ENCODE results near the gene ENTPD6.
A peak's percentile ranks its signal among the peaks of the same experiment; 100 is the strongest.

The ENTPD6 gene

DNA sequence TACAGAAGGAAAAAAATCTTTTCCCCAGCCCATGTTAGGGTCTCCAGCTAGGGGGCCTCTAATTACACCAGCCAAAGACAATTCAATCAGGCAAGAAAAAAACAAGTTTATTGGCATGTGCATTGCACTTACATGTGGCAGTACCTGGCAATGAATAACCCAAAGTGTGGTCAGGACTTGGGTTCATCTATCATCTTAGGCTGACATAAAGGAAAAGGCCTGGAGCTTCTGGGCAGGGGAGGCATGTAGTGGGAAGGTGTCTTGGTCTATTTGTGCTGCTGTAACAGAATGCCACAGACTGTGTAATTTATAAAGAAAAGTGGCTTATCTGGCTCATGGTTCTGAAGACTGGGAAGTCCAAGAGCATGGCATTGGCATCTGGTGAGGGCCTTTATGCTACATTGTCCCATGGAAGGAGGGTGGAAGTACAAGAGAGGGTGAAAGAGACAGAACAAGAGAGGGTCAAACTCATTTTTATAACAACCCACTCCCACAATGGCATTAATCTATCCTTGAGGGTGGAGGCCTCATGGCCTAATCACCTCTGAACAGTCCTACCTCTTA is 48.0 kb downstream of the ENTPD6 start:
- Histone ChIP-seq H3K4me1 (ENCODE audit: control insufficient read depth, low read length) (peaks cover 39% of the 10 kb centered on the region), H3K4me3 (ENCODE audit: low read length) (no peak overlapping the region), H4K20me1 (ENCODE audit: control insufficient read depth, insufficient read depth, low read depth, low read length) (no peaks in the 10 kb centered on the region), H3F3A (ENCODE audit: control insufficient read depth, insufficient read depth) (0 out of 2 replicates have a peak, but pooled peaks cover 5% of the 10 kb centered on the region), H3K27me3 (ENCODE audit: control insufficient read depth, low read length) (peaks cover 17% of the 10 kb centered on the region), H3K27ac (ENCODE audit: low read depth, low read length) (no peak overlapping the region), H3K4me2 (ENCODE audit: low read length) (no peak overlapping the region), H3K79me2 (ENCODE audit: control insufficient read depth, low read length) (peaks cover 4% of the 10 kb centered on the region), H3K9me2 (replicated peaks; ENCODE audit: control insufficient read depth, low read length) (no peaks in the 10 kb centered on the region), H3K36me3 (ENCODE audit: control insufficient read depth, low read length) (no peaks in the 10 kb centered on the region), H3K9me3 (ENCODE audit: control insufficient read depth, insufficient read depth, low read length) (no peaks in the 10 kb centered on the region)
- no peak for TF ChIP-seq EZH2phosphoT487 (IDR thresholded peaks at IDR 0.05; ENCODE audit: borderline replicate concordance, low read length)
- TF ChIP-seq, protein P1, sequence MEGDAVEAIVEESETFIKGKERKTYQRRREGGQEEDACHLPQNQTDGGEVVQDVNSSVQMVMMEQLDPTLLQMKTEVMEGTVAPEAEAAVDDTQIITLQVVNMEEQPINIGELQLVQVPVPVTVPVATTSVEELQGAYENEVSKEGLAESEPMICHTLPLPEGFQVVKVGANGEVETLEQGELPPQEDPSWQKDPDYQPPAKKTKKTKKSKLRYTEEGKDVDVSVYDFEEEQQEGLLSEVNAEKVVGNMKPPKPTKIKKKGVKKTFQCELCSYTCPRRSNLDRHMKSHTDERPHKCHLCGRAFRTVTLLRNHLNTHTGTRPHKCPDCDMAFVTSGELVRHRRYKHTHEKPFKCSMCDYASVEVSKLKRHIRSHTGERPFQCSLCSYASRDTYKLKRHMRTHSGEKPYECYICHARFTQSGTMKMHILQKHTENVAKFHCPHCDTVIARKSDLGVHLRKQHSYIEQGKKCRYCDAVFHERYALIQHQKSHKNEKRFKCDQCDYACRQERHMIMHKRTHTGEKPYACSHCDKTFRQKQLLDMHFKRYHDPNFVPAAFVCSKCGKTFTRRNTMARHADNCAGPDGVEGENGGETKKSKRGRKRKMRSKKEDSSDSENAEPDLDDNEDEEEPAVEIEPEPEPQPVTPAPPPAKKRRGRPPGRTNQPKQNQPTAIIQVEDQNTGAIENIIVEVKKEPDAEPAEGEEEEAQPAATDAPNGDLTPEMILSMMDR (IDR thresholded peaks at IDR 0.05; ENCODE audit: low read depth, low read length, poor library complexity, severe bottlenecking): no peak

DNA sequence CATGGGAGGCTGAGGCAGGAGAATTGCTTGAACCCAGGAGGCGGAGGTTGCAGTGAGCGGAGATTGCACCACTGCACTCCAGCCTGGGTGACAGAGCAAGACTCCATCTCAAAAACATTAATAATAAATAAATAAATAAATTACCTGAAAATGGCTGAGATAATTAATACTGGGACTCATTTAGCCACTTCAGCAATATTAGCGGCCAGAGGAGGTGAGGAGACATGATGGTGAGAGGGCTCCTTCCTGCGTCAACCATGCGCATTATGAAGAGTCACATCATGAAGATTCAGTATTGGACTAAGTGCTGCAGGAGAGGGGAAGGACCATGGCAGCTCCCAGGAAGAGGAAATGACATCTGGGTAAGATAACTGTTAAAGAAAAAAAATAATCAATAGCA is 49.5 kb downstream of the ENTPD6 start:
- Histone ChIP-seq H3K9me3 (ENCODE audit: control insufficient read depth, insufficient read depth, low read length) (no peaks in the 10 kb centered on the region), H3K79me2 (ENCODE audit: control insufficient read depth, low read length) (peaks cover 19% of the 10 kb centered on the region), H3K9me2 (replicated peaks; ENCODE audit: control insufficient read depth, low read length) (no peaks in the 10 kb centered on the region), H3F3A (ENCODE audit: control insufficient read depth, insufficient read depth) (0 out of 2 replicates have a peak, but pooled peaks cover 5% of the 10 kb centered on the region), H3K4me1 (ENCODE audit: control insufficient read depth, low read length) (peaks cover 40% of the 10 kb centered on the region), H3K27ac (ENCODE audit: low read depth, low read length) (no peak overlapping the region), H3K36me3 (ENCODE audit: control insufficient read depth, low read length) (no peaks in the 10 kb centered on the region), H3K4me3 (ENCODE audit: low read length) (no peak overlapping the region), H3K4me2 (ENCODE audit: low read length) (0 out of 2 replicates have a peak overlapping the region, but pooled peaks have one; percentile 72), H3K27me3 (ENCODE audit: control insufficient read depth, low read length) (peaks cover 15% of the 10 kb centered on the region), H4K20me1 (ENCODE audit: control insufficient read depth, insufficient read depth, low read depth, low read length) (peaks cover 4% of the 10 kb centered on the region; the same call in 1 of the 2 replicates)
- TF ChIP-seq, protein P1 (IDR thresholded peaks at IDR 0.05; ENCODE audit: low read depth, low read length, poor library complexity, severe bottlenecking): no peak
- no peak for TF ChIP-seq EZH2phosphoT487 (IDR thresholded peaks at IDR 0.05; ENCODE audit: borderline replicate concordance, low read length)

DNA sequence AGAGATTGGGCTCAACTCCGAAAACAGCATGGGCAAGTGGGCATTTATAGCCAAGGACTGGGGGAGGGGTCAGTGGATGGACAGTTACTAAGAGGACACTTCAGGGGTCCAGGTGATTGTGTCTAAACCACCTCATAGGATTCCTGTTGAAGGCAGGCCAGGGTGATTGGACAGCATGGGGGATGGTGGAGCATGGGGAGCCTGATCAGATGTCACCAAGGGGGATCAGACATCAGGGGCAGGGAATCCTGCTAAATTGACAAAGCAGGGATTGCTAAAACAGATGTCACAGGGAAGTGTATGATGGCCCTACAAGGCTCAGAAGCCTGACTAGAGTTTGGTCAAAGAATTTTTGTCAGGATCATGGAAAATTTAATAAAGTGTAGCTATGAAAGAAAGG is 49.9 kb downstream of the ENTPD6 start:
- no peak overlapping the region for H3K27ac ChIP-seq (ENCODE audit: low read depth, low read length)
- H3K9me2 ChIP-seq (replicated peaks; ENCODE audit: control insufficient read depth, low read length): no peaks in the 10 kb centered on the region
- no peak overlapping the region for H3K4me3 ChIP-seq (ENCODE audit: low read length)

More for the DNA sequence above, 49.9 kb downstream of the ENTPD6 start:
- TF ChIP-seq EZH2phosphoT487 (IDR thresholded peaks at IDR 0.05; ENCODE audit: borderline replicate concordance, low read length): no peak
- TF ChIP-seq, protein P1 (IDR thresholded peaks at IDR 0.05; ENCODE audit: low read depth, low read length, poor library complexity, severe bottlenecking): no peak
- peaks cover 7% of the 10 kb centered on the region; the same call in 1 of the 2 replicates for H4K20me1 ChIP-seq (ENCODE audit: control insufficient read depth, insufficient read depth, low read depth, low read length)
- H3K36me3 ChIP-seq (ENCODE audit: control insufficient read depth, low read length): no peaks in the 10 kb centered on the region
- H3F3A ChIP-seq (ENCODE audit: control insufficient read depth, insufficient read depth): 0 out of 2 replicates have a peak, but pooled peaks cover 5% of the 10 kb centered on the region
- no peaks in the 10 kb centered on the region for H3K9me3 ChIP-seq (ENCODE audit: control insufficient read depth, insufficient read depth, low read length)
- H3K79me2 ChIP-seq (ENCODE audit: control insufficient read depth, low read length): peaks cover 24% of the 10 kb centered on the region
- H3K4me1 ChIP-seq (ENCODE audit: control insufficient read depth, low read length): peaks cover 38% of the 10 kb centered on the region
- peak overlapping the region; percentile 72; the same call in 1 of the 2 replicates for H3K4me2 ChIP-seq (ENCODE audit: low read length)
- H3K27me3 ChIP-seq (ENCODE audit: control insufficient read depth, low read length): peaks cover 15% of the 10 kb centered on the region

Data from DOHH2 (cell line).